ENCODE data around the gene BTG3. TPM values are rescaled to one million over a fixed set of nuclear protein-coding genes. Genes with fewer than 3 reads are reported as not detected.

Gene BTG3
- polyA plus RNA-seq, 4 donors: 37.0 to 49.4 (median 39.7) TPM

GRCh38 chr21:17590430-17590829, 22.3 kb downstream of the BTG3 start:
- no peak for DNase-seq (ENCODE audit: low read depth in 4 of 4, low spot score in 3 of 4)

- DNase-seq (ENCODE audit: low read depth in 4 of 4, low spot score in 3 of 4): peak in 3 of 4 donors; percentile 12 to 27 (median 20)
Observed at GRCh38 chr21:17585875-17586450, 26.7 kb downstream of the BTG3 start.

GRCh38 chr21:17583898-17584297, 28.8 kb downstream of the BTG3 start:
- DNase-seq (ENCODE audit: low read depth in 4 of 4, low spot score in 3 of 4): no peak

- no peak for DNase-seq (ENCODE audit: low read depth in 4 of 4, low spot score in 3 of 4)
Observed at GRCh38 chr21:17580319-17580718, 32.4 kb downstream of the BTG3 start.

GRCh38 chr21:17578876-17579275, 33.8 kb downstream of the BTG3 start:
- no peak for DNase-seq (ENCODE audit: low read depth in 4 of 4, low spot score in 3 of 4)

- no peak for DNase-seq (ENCODE audit: low read depth in 4 of 4, low spot score in 3 of 4)
Observed at GRCh38 chr21:17578162-17578561, 34.5 kb downstream of the BTG3 start.

GRCh38 chr21:17577701-17578100, 35.0 kb downstream of the BTG3 start:
- no peak for DNase-seq (ENCODE audit: low read depth in 4 of 4, low spot score in 3 of 4)

- DNase-seq (ENCODE audit: low read depth in 4 of 4, low spot score in 3 of 4): no peak
Observed at GRCh38 chr21:17576080-17576835, 36.4 kb downstream of the BTG3 start.

GRCh38 chr21:17575076-17575475, 37.6 kb downstream of the BTG3 start:
- DNase-seq (ENCODE audit: low read depth in 4 of 4, low spot score in 3 of 4): no peak

GRCh38 chr21:17572431-17572830, 40.3 kb downstream of the BTG3 start:
- no peak for DNase-seq (ENCODE audit: low read depth in 4 of 4, low spot score in 3 of 4)

- no peak for DNase-seq (ENCODE audit: low read depth in 4 of 4, low spot score in 3 of 4)
Observed at GRCh38 chr21:17570786-17571185, 41.9 kb downstream of the BTG3 start.

- DNase-seq (ENCODE audit: low read depth in 4 of 4, low spot score in 3 of 4): no peak
Observed at GRCh38 chr21:17560377-17561025, 52.2 kb downstream of the BTG3 start.

- DNase-seq (ENCODE audit: low read depth in 4 of 4, low spot score in 3 of 4): no peak
Observed at GRCh38 chr21:17554679-17555465, 57.8 kb downstream of the BTG3 start.

GRCh38 chr21:17554120-17554519, 58.6 kb downstream of the BTG3 start:
- no peak for DNase-seq (ENCODE audit: low read depth in 4 of 4, low spot score in 3 of 4)

GRCh38 chr21:17552410-17552809, 60.3 kb downstream of the BTG3 start:
- no peak for DNase-seq (ENCODE audit: low read depth in 4 of 4, low spot score in 3 of 4)

- DNase-seq (ENCODE audit: low read depth in 4 of 4, low spot score in 3 of 4): no peak
Observed at GRCh38 chr21:17550671-17551308, 61.9 kb downstream of the BTG3 start.

GRCh38 chr21:17548262-17548661, 64.4 kb downstream of the BTG3 start:
- DNase-seq (ENCODE audit: low read depth in 4 of 4, low spot score in 3 of 4): no peak

GRCh38 chr21:17545007-17545406, 67.7 kb downstream of the BTG3 start:
- no peak for DNase-seq (ENCODE audit: low read depth in 4 of 4, low spot score in 3 of 4)
